Gastroesophageal sphincter (tissue), 4 donors: ENCODE measurements around the gene TBP. TPM values are rescaled to one million over a fixed set of nuclear protein-coding genes. Genes with fewer than 3 reads are reported as not detected.

Experiments used
- ATAC-seq: fragments of 150-250 bp; one replicate; pipeline ENCODE4 v1.9.1; 2016; ENCODE audit warnings: mild to moderate bottlenecking, moderate library complexity
- H3K27ac ChIP-seq, 4 donors: fragments of 200-600 bp; sonication (generic) in 3 of 4; 1 replicate in 3 of 4; 2 replicates in 1 of 4; pipeline ENCODE4 v1.5.1; 2016 to 2019
- H3K27me3 ChIP-seq: fragments of 200-600 bp; sonication (generic); one replicate; pipeline ENCODE4 v1.5.1; 2019
- H3K36me3 ChIP-seq, 2 donors: fragments of 200-600 bp; sonication (generic); one replicate each; pipeline ENCODE4 v1.5.1; 2019; ENCODE audit warnings: control low read depth in 1 of 2
- H3K4me1 ChIP-seq, 3 donors: fragments of 200-600 bp; sonication (generic); 1 replicate in 2 of 3; 2 replicates in 1 of 3; pipeline ENCODE4 v1.5.1; 2016 to 2019; ENCODE audit warnings: control low read depth in 2 of 3
- H3K4me3 ChIP-seq, 2 donors: fragments of 200-600 bp; sonication (generic); one replicate each; pipeline ENCODE4 v1.5.1; 2019; ENCODE audit warnings: mild to moderate bottlenecking in 1 of 2, moderate library complexity in 1 of 2
- H3K9me3 ChIP-seq, 3 donors: fragments of 200-600 bp; sonication (generic); one replicate each; pipeline ENCODE4 v1.5.1; 2017 to 2019; ENCODE audit warnings: control low read depth in 2 of 3
- CTCF ChIP-seq, 4 experiments: fragments of 200-600 bp in 2 of 4; fragments of 450-650 bp in 2 of 4; sonication (generic) in 1 of 4; IDR thresholded peaks; one replicate each; pipeline ENCODE4 v1.5.1; 2017 to 2019; ENCODE audit warnings: antibody characterized with exemption in 4 of 4, mild to moderate bottlenecking in 2 of 4, moderate library complexity in 2 of 4
- EP300 ChIP-seq: sonication (generic); formaldehyde crosslinking; IDR thresholded peaks from one replicate; pipeline ENCODE4 v1.6.1; 2017; ENCODE audit warnings: antibody characterized with exemption, mild to moderate bottlenecking
- POLR2A ChIP-seq, 2 donors: fragments of 450-650 bp; IDR thresholded peaks; one replicate each; pipeline ENCODE4 v1.6.1; 2017; ENCODE audit warnings: antibody characterized with exemption in 2 of 2, mild to moderate bottlenecking in 2 of 2, moderate library complexity in 1 of 2
- POLR2AphosphoS5 ChIP-seq: sonication (generic); formaldehyde crosslinking; IDR thresholded peaks from one replicate; pipeline ENCODE4 v1.6.1; 2017; ENCODE audit warnings: antibody characterized with exemption
- WGBS, 2 donors: methylation state at CpG; one replicate each; pipeline ENCODE4 v1.1.5; 2018; ENCODE audit warnings: low coverage in 1 of 2; 5-methylcytosine and 5-hydroxymethylcytosine counted together
- total RNA-seq, 4 donors: library from RNA; depleted of rRNA; stranded (reverse); fragments of >200 nt; gene quantifications; one replicate each; pipeline ENCODE4 v1.1.0, GENCODE V29; 2016

The TBP gene
- total RNA-seq, 4 donors from 2014 or later = 12.1 to 21.8 (median 14.8) TPM

GRCh38 chr6:170509723-170510018 is 44.5 kb upstream of the TBP start:
- Histone ChIP-seq H3K27ac (no peak overlapping the region), H3K9me3 (no peaks in the 10 kb centered on the region), H3K27me3 (no peaks in the 10 kb centered on the region), H3K36me3 (no peaks in the 10 kb centered on the region), H3K4me1 (no peaks in the 10 kb centered on the region), H3K4me3 (no peak overlapping the region)
- no peak for ATAC-seq
- 44 to 73% methylated on average over 3 of the region's 3 CpGs for WGBS, 2 donors
- TF ChIP-seq POLR2A (IDR thresholded peaks at IDR 0.05) (no peak), POLR2AphosphoS5 (no peak), EP300 (no peak)

- Histone ChIP-seq H3K27me3 (no peaks in the 10 kb centered on the region), H3K4me3 (no peak overlapping the region), H3K9me3 (no peaks in the 10 kb centered on the region), H3K27ac (no peak overlapping the region), H3K4me1 (no peaks in the 10 kb centered on the region), H3K36me3 (no peaks in the 10 kb centered on the region)
- 73 to 100% methylated on average over 3 to 4 of the region's 20 CpGs for WGBS, 2 donors
- no peak for TF ChIP-seq POLR2A (IDR thresholded peaks at IDR 0.05)
- no peak for TF ChIP-seq EP300
- TF ChIP-seq POLR2AphosphoS5 = no peak
- TF ChIP-seq CTCF (IDR thresholded peaks at IDR 0.05) = no peak
- no peak for ATAC-seq
Observed at GRCh38 chr6:170510631-170511030, 43.5 kb upstream of the TBP start.

GRCh38 chr6:170512249-170512648 is 41.9 kb upstream of the TBP start:
- 79 to 83% methylated on average over 4 of the region's 4 CpGs for WGBS, 2 donors
- TF ChIP-seq POLR2AphosphoS5 (no peak), CTCF (IDR thresholded peaks at IDR 0.05) (no peak), POLR2A (IDR thresholded peaks at IDR 0.05) (no peak), EP300 (no peak)
- Histone ChIP-seq H3K36me3 (no peaks in the 10 kb centered on the region), H3K9me3 (peaks cover 0 to 8% (median 0%) of the 10 kb centered on the region in 3 donors), H3K4me1 (no peaks in the 10 kb centered on the region), H3K27me3 (no peaks in the 10 kb centered on the region), H3K4me3 (no peak overlapping the region), H3K27ac (no peak overlapping the region)
- ATAC-seq = no peak

- TF ChIP-seq POLR2A (IDR thresholded peaks at IDR 0.05) = no peak
- TF ChIP-seq CTCF (IDR thresholded peaks at IDR 0.05) = no peak
- no peak for TF ChIP-seq EP300
- no peak for TF ChIP-seq POLR2AphosphoS5
- peaks cover 0 to 8% (median 0%) of the 10 kb centered on the region in 3 donors for H3K9me3 ChIP-seq
- no peak overlapping the region for H3K4me3 ChIP-seq
- ATAC-seq = no peak
- no peaks in the 10 kb centered on the region for H3K27me3 ChIP-seq
- no peaks in the 10 kb centered on the region for H3K4me1 ChIP-seq
- no peaks in the 10 kb centered on the region for H3K36me3 ChIP-seq
- 83 to 91% methylated on average over 1 of the region's 1 CpG for WGBS, 2 donors
- no peak overlapping the region for H3K27ac ChIP-seq
Observed at GRCh38 chr6:170514908-170515307, 39.3 kb upstream of the TBP start.

GRCh38 chr6:170516783-170517616 is 37.2 kb upstream of the TBP start:
- H3K36me3 ChIP-seq = no peaks in the 10 kb centered on the region
- H3K27ac ChIP-seq = no peak overlapping the region
- 7% methylated on average over 3 of the region's 4 CpGs; no CpG with 5 or more reads in 1 of the 2 donors for WGBS, 2 donors

More at GRCh38 chr6:170516783-170517616, 37.2 kb upstream of the TBP start:
- Histone ChIP-seq H3K27me3 (no peaks in the 10 kb centered on the region), H3K4me3 (no peak overlapping the region), H3K9me3 (peaks cover 0 to 8% (median 0%) of the 10 kb centered on the region in 3 donors), H3K4me1 (no peaks in the 10 kb centered on the region)
- TF ChIP-seq CTCF (IDR thresholded peaks at IDR 0.05) (peak in 3 of 4 experiments; percentile 44 to 57 (median 45)), EP300 (no peak)
- peak; percentile 39 for ATAC-seq
